ENCODE data around the gene NFIC.

The NFIC gene

GRCh38 chr19:3512562-3513228 is 146.3 kb downstream of the NFIC start:
- Histone ChIP-seq H3F3A (ENCODE audit: insufficient read depth, low read length) (no peaks in the 10 kb centered on the region), H3K27ac (ENCODE audit: low read depth, low read length, poor library complexity, severe bottlenecking) (no peak overlapping the region), H3K79me2 (ENCODE audit: insufficient read depth, low read length) (no peaks in the 10 kb centered on the region; the same call in 1 of the 2 replicates), H4K20me1 (ENCODE audit: insufficient read depth, low read length) (no peaks in the 10 kb centered on the region), H3K4me1 (ENCODE audit: insufficient read depth, low read length, severe bottlenecking) (peaks cover 19% of the 10 kb centered on the region), H3K4me3 (ENCODE audit: low read depth, low read length, poor library complexity, severe bottlenecking) (no peak overlapping the region), H3K27me3 (ENCODE audit: insufficient read depth, low read length) (no peaks in the 10 kb centered on the region), H2AFZ (ENCODE audit: low read length) (no peak overlapping the region), H3K36me3 (ENCODE audit: insufficient read depth, low read length) (peaks cover 17% of the 10 kb centered on the region; the same call in 1 of the 2 replicates), H3K4me2 (ENCODE audit: low read length) (no peak overlapping the region), H3K9ac (ENCODE audit: low read length) (no peak overlapping the region), H3K9me3 (ENCODE audit: low read length) (no peaks in the 10 kb centered on the region), H3K9me2 (ENCODE audit: low read depth, low read length) (no peaks in the 10 kb centered on the region)
- TF ChIP-seq, protein P1, sequence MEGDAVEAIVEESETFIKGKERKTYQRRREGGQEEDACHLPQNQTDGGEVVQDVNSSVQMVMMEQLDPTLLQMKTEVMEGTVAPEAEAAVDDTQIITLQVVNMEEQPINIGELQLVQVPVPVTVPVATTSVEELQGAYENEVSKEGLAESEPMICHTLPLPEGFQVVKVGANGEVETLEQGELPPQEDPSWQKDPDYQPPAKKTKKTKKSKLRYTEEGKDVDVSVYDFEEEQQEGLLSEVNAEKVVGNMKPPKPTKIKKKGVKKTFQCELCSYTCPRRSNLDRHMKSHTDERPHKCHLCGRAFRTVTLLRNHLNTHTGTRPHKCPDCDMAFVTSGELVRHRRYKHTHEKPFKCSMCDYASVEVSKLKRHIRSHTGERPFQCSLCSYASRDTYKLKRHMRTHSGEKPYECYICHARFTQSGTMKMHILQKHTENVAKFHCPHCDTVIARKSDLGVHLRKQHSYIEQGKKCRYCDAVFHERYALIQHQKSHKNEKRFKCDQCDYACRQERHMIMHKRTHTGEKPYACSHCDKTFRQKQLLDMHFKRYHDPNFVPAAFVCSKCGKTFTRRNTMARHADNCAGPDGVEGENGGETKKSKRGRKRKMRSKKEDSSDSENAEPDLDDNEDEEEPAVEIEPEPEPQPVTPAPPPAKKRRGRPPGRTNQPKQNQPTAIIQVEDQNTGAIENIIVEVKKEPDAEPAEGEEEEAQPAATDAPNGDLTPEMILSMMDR (IDR thresholded peaks at IDR 0.05; ENCODE audit: low read length): no peak
- TF ChIP-seq EZH2 (IDR thresholded peaks at IDR 0.05; ENCODE audit: borderline replicate concordance, low read length): no peak

DNA sequence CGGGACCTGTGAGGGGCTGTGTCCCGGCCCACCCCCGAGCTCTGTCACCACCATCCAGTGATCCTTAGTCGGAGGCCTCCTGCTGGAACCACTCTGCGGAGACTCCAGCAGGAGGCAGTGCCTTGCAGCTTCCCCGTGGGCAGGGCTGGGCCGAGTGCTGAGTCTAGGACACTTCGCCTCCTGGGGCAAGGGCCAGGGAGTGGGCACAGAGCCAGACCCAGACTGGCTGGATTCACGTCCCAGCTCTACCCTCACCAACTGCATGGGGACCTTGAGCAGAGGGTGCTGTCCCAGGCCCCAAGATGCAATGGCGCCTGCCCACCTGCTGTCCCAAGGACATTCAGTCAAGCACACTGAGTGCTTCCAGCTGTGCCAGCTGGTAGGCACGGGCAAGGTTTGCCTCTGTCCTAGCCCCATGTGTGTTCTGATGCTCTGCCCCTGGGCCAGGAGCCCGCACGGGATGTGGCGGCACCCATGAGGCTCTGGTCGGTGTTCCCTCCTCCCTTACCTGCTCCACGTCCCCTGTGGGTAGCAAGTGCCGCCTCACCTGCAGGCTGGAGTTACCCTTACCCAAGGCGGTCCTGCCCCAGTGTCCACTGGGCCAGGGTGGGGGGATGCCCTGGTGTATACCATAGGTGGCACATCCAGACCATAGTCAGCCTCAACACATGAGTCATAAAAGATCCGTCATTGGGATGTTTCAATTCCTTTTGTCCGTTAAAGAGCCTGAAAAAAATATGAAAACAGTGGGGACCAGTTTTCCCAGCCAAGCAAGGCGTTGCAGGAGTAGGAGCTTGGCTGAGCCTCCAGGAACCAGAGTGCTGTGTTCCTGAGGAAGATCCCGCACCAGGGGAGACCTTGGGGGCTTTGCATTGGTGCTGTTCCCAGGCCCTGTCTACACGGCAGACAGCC is 147.1 kb downstream of the NFIC start:
- H3K9me3 ChIP-seq (ENCODE audit: low read length): no peaks in the 10 kb centered on the region
- no peaks in the 10 kb centered on the region for H4K20me1 ChIP-seq (ENCODE audit: insufficient read depth, low read length)
- no peak overlapping the region for H3K4me3 ChIP-seq (ENCODE audit: low read depth, low read length, poor library complexity, severe bottlenecking)
- no peaks in the 10 kb centered on the region for H3K27me3 ChIP-seq (ENCODE audit: insufficient read depth, low read length)
- H3K4me1 ChIP-seq (ENCODE audit: insufficient read depth, low read length, severe bottlenecking): peaks cover 17% of the 10 kb centered on the region
- H3K4me2 ChIP-seq (ENCODE audit: low read length): no peak overlapping the region
- no peak overlapping the region for H2AFZ ChIP-seq (ENCODE audit: low read length)
- no peaks in the 10 kb centered on the region for H3F3A ChIP-seq (ENCODE audit: insufficient read depth, low read length)
- no peak overlapping the region for H3K9ac ChIP-seq (ENCODE audit: low read length)
- no peaks in the 10 kb centered on the region for H3K9me2 ChIP-seq (ENCODE audit: low read depth, low read length)
- H3K36me3 ChIP-seq (ENCODE audit: insufficient read depth, low read length): peaks cover 17% of the 10 kb centered on the region; the same call in 1 of the 2 replicates
- H3K27ac ChIP-seq (ENCODE audit: low read depth, low read length, poor library complexity, severe bottlenecking): no peak overlapping the region
- H3K79me2 ChIP-seq (ENCODE audit: insufficient read depth, low read length): no peaks in the 10 kb centered on the region; the same call in 1 of the 2 replicates
- TF ChIP-seq, protein P1 (IDR thresholded peaks at IDR 0.05; ENCODE audit: low read length): no peak
- no peak for TF ChIP-seq EZH2 (IDR thresholded peaks at IDR 0.05; ENCODE audit: borderline replicate concordance, low read length)

GRCh38 chr19:3514930-3515329 is 148.5 kb downstream of the NFIC start:
- H4K20me1 ChIP-seq (ENCODE audit: insufficient read depth, low read length): no peaks in the 10 kb centered on the region
- peaks cover 17% of the 10 kb centered on the region for H3K4me1 ChIP-seq (ENCODE audit: insufficient read depth, low read length, severe bottlenecking)
- H3K9me3 ChIP-seq (ENCODE audit: low read length): no peaks in the 10 kb centered on the region
- H3K36me3 ChIP-seq (ENCODE audit: insufficient read depth, low read length): peaks cover 14% of the 10 kb centered on the region; the same call in 1 of the 2 replicates
- no peak overlapping the region for H2AFZ ChIP-seq (ENCODE audit: low read length)
- no peaks in the 10 kb centered on the region; the same call in 1 of the 2 replicates for H3K79me2 ChIP-seq (ENCODE audit: insufficient read depth, low read length)
- no peaks in the 10 kb centered on the region for H3K27me3 ChIP-seq (ENCODE audit: insufficient read depth, low read length)
- no peak overlapping the region for H3K4me2 ChIP-seq (ENCODE audit: low read length)
- TF ChIP-seq, protein P1 (IDR thresholded peaks at IDR 0.05; ENCODE audit: low read length): no peak
- TF ChIP-seq EZH2 (IDR thresholded peaks at IDR 0.05; ENCODE audit: borderline replicate concordance, low read length): no peak
- H3K9ac ChIP-seq (ENCODE audit: low read length): no peak overlapping the region
- no peak overlapping the region for H3K27ac ChIP-seq (ENCODE audit: low read depth, low read length, poor library complexity, severe bottlenecking)
- H3F3A ChIP-seq (ENCODE audit: insufficient read depth, low read length): no peaks in the 10 kb centered on the region
- no peaks in the 10 kb centered on the region for H3K9me2 ChIP-seq (ENCODE audit: low read depth, low read length)
- H3K4me3 ChIP-seq (ENCODE audit: low read depth, low read length, poor library complexity, severe bottlenecking): no peak overlapping the region

Data from OCI-LY1 (cell line).